ENCODE results near the gene PPP5C.
A peak's percentile ranks its signal among the peaks of the same experiment; 100 is the strongest.
"Not testable (repeated sequence)": the region's sequence is repeated elsewhere in the genome, so short reads cannot be mapped to it uniquely, and the experiment has no call there.

Gene PPP5C

GRCh38 chr19:46367426-46367825 is 20.5 kb downstream of the PPP5C start:
- DNase-seq: no peak

- peak; percentile 39 for DNase-seq
These were observed 21.2 kb downstream of the PPP5C start for GRCh38 chr19:46368116-46368515.

GRCh38 chr19:46369817-46370216 is 22.9 kb downstream of the PPP5C start:
- peak; percentile 71 for DNase-seq

GRCh38 chr19:46371371-46371901 is 24.5 kb downstream of the PPP5C start:
- DNase-seq: peak; percentile 77

GRCh38 chr19:46372901-46373490 is 26.1 kb downstream of the PPP5C start:
- DNase-seq: peak; percentile 74

- peak; percentile 94 for DNase-seq
These were observed 26.8 kb downstream of the PPP5C start for GRCh38 chr19:46373491-46374359.

- no peak for DNase-seq
These were observed 27.9 kb downstream of the PPP5C start for GRCh38 chr19:46374536-46375475.

- DNase-seq: not testable (repeated sequence)
These were observed 28.7 kb downstream of the PPP5C start for GRCh38 chr19:46375476-46376067.

- no peak for DNase-seq
These were observed 29.6 kb downstream of the PPP5C start for GRCh38 chr19:46376241-46377153.

- DNase-seq: no peak
These were observed 31.4 kb downstream of the PPP5C start for GRCh38 chr19:46378268-46378667.

GRCh38 chr19:46380690-46381089 is 33.8 kb downstream of the PPP5C start:
- no peak for DNase-seq

- DNase-seq: no peak
These were observed 34.5 kb downstream of the PPP5C start for GRCh38 chr19:46381346-46381745.

GRCh38 chr19:46381756-46382345 is 35.0 kb downstream of the PPP5C start:
- no peak for DNase-seq

- DNase-seq: no peak
These were observed 36.4 kb downstream of the PPP5C start for GRCh38 chr19:46383171-46383815.

GRCh38 chr19:46383846-46384245 is 37.0 kb downstream of the PPP5C start:
- no peak for DNase-seq

GRCh38 chr19:46384396-46384795 is 37.5 kb downstream of the PPP5C start:
- DNase-seq: no peak

- no peak for DNase-seq
These were observed 38.7 kb downstream of the PPP5C start for GRCh38 chr19:46385636-46386035.

GRCh38 chr19:46386151-46386550 is 39.3 kb downstream of the PPP5C start:
- DNase-seq: peak; percentile 35

- peak; percentile 43 for DNase-seq
These were observed 40.3 kb downstream of the PPP5C start for GRCh38 chr19:46386996-46387712.

GRCh38 chr19:46387713-46388130 is 40.8 kb downstream of the PPP5C start:
- peak; percentile 26 for DNase-seq

All from islet precursor cell (in vitro differentiated cells).